GM21447 (cell line): Measurements from ENCODE around the gene CCDC3.
"Not testable (repeated sequence)": the region's sequence is repeated elsewhere in the genome, so short reads cannot be mapped to it uniquely, and the experiment has no call there.

Experiments used
- ATAC-seq: cut with Tn5 transposase; IDR thresholded peaks from one replicate; pipeline ENCODE4 v1.9.1; 2021; ENCODE audit not compliant: unreplicated experiment

Gene CCDC3

GRCh38 chr10:12896251-12896650 lies 105.3 kb downstream of the CCDC3 start:
- no peak for ATAC-seq

GRCh38 chr10:12892924-12893323 lies 108.6 kb downstream of the CCDC3 start:
- ATAC-seq, result no peak

- ATAC-seq, result no peak
Observed at GRCh38 chr10:12890958-12891357, 110.6 kb downstream of the CCDC3 start.

GRCh38 chr10:12888470-12888869 lies 113.0 kb downstream of the CCDC3 start:
- no peak for ATAC-seq

GRCh38 chr10:12887780-12888179 lies 113.7 kb downstream of the CCDC3 start:
- no peak for ATAC-seq

GRCh38 chr10:12884851-12885250 lies 116.7 kb downstream of the CCDC3 start:
- ATAC-seq, result no peak

GRCh38 chr10:12880423-12880822 lies 121.1 kb downstream of the CCDC3 start:
- no peak for ATAC-seq

GRCh38 chr10:12877150-12877549 lies 124.4 kb downstream of the CCDC3 start:
- no peak for ATAC-seq

- no peak for ATAC-seq
Observed at GRCh38 chr10:12876266-12876665, 125.2 kb downstream of the CCDC3 start.

GRCh38 chr10:12875100-12875499 lies 126.4 kb downstream of the CCDC3 start:
- ATAC-seq, result no peak

- no peak for ATAC-seq
Observed at GRCh38 chr10:12874501-12874900, 127.0 kb downstream of the CCDC3 start.

GRCh38 chr10:12873172-12873571 lies 128.3 kb downstream of the CCDC3 start:
- ATAC-seq, result no peak

- ATAC-seq, result no peak
Observed at GRCh38 chr10:12872577-12872976, 128.9 kb downstream of the CCDC3 start.

- ATAC-seq, result no peak
Observed at GRCh38 chr10:12869427-12869826, 132.1 kb downstream of the CCDC3 start.

GRCh38 chr10:12868229-12868628 lies 133.3 kb downstream of the CCDC3 start:
- no peak for ATAC-seq

GRCh38 chr10:12865515-12865914 lies 136.0 kb downstream of the CCDC3 start:
- ATAC-seq, result not testable (repeated sequence)

- no peak for ATAC-seq
Observed at GRCh38 chr10:12862459-12862858, 139.1 kb downstream of the CCDC3 start.

GRCh38 chr10:12854988-12855387 lies 146.5 kb downstream of the CCDC3 start:
- no peak for ATAC-seq

- no peak for ATAC-seq
Observed at GRCh38 chr10:12852687-12853086, 148.8 kb downstream of the CCDC3 start.

- ATAC-seq, result no peak
Observed at GRCh38 chr10:12849319-12850181, 152.0 kb downstream of the CCDC3 start.

- no peak for ATAC-seq
Observed at GRCh38 chr10:12848439-12849173, 152.9 kb downstream of the CCDC3 start.

- ATAC-seq, result no peak
Observed at GRCh38 chr10:12847361-12847975, 154.0 kb downstream of the CCDC3 start.
